ENCODE results near the gene LECT2.

- TF ChIP-seq EZH2 (IDR thresholded peaks at IDR 0.05; ENCODE audit: low read depth, unreplicated experiment), result no peak
- TF ChIP-seq, protein P1, sequence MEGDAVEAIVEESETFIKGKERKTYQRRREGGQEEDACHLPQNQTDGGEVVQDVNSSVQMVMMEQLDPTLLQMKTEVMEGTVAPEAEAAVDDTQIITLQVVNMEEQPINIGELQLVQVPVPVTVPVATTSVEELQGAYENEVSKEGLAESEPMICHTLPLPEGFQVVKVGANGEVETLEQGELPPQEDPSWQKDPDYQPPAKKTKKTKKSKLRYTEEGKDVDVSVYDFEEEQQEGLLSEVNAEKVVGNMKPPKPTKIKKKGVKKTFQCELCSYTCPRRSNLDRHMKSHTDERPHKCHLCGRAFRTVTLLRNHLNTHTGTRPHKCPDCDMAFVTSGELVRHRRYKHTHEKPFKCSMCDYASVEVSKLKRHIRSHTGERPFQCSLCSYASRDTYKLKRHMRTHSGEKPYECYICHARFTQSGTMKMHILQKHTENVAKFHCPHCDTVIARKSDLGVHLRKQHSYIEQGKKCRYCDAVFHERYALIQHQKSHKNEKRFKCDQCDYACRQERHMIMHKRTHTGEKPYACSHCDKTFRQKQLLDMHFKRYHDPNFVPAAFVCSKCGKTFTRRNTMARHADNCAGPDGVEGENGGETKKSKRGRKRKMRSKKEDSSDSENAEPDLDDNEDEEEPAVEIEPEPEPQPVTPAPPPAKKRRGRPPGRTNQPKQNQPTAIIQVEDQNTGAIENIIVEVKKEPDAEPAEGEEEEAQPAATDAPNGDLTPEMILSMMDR (conservative IDR thresholded peaks at IDR 0.05; ENCODE audit: low read depth in 2 of 2), result no peak
- no peak for TF ChIP-seq POLR2AphosphoS5 (IDR thresholded peaks at IDR 0.05; ENCODE audit: low read depth)
Measured at GRCh38 chr5:135995976-135996375, 41.2 kb upstream of the LECT2 start.
